Endothelial cell of umbilical vein (primary cell): ENCODE measurements around the gene ZBTB34.

Experiments used
- CTCF ChIP-seq, 2 donors: IDR thresholded peaks; 1 replicate in 1 of 2; 2 replicates in 1 of 2; pipeline ENCODE4 v1.5.1; 2011; ENCODE audit warnings: low read length in 2 of 2, mild to moderate bottlenecking in 2 of 2, moderate library complexity in 2 of 2, control low read depth in 1 of 2, inconsistent platforms in 1 of 2, low read depth in 1 of 2; ENCODE audit not compliant: insufficient read depth in 1 of 2; ENCODE audit errors: extremely low read depth in 1 of 2
- EZH2 ChIP-seq: IDR thresholded peaks from 2 replicates; pipeline ENCODE4 v1.6.1; 2012; ENCODE audit warnings: borderline replicate concordance, low read depth, mild to moderate bottlenecking, moderate library complexity, low read length, inconsistent platforms; ENCODE audit not compliant: severe bottlenecking
- MYC ChIP-seq: IDR thresholded peaks from one replicate; pipeline ENCODE4 v1.6.1; 2011; ENCODE audit warnings: mild to moderate bottlenecking, low read depth, low read length
- POLR2A ChIP-seq: IDR thresholded peaks from 2 replicates; pipeline ENCODE4 v1.6.1; 2012; ENCODE audit warnings: low read depth, mild to moderate bottlenecking, control low read depth, low read length
- POLR2AphosphoS5 ChIP-seq: IDR thresholded peaks from 2 replicates; pipeline ENCODE4 v1.6.1; 2012; ENCODE audit warnings: low read depth, mild to moderate bottlenecking, control low read depth, low read length, moderate library complexity; ENCODE audit not compliant: insufficient read depth

DNA sequence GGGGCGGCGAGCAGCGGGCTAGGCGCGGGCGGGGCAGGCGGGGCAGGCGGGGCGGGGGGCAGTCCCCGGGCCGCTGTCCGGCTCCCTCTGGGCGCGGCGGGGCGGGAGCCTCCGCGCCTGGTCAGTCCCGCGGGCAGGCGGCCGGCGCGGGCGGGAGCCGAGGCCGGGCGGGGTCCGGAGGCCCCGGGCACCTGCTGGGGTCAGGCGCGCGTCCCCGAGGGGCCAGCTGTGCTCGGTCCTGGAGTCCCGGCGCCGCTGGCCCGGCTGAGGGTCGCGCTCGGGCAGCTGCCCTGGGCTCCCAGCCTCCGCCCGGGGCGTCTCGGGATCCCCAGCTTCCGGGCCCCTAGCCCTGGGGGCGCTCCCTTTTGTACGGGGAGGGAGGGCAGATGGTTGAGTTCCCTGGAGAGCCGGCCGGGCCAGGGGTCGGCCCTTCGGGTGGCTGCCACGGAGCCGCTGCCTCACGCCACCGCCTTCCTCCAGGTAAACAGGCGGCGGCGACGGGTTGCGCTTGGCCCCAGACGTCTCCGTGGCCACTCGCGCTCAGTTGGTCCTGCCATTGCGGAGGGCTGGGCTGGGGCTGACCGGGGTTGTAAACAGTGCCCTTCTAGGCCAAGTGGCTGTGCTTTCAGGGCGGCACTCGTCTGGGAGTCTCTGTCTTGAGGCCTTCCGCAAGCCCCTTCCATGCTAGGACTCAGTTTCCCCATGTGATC lies 473 bp downstream of the ZBTB34 start:
- TF ChIP-seq CTCF (IDR thresholded peaks at IDR 0.05; ENCODE audit: extremely low read depth in 1 of 2, insufficient read depth in 1 of 2, low read depth in 1 of 2, low read length in 2 of 2) (no peak), POLR2AphosphoS5 (no peak), POLR2A (no peak), EZH2 (no peak), MYC (no peak)
